CD14-positive monocyte (primary cell): ENCODE results near the gene PDZRN3. TPM values are rescaled to one million over a fixed set of nuclear protein-coding genes. Genes with fewer than 3 reads are reported as not detected.
"Not testable (repeated sequence)": the region's sequence is repeated elsewhere in the genome, so short reads cannot be mapped to it uniquely, and the experiment has no call there.

Experiments used
- DNase-seq, 3 donors: peaks; one replicate each; pipeline ENCODE4 v3.0.0-alpha.2; 2011 to 2022
- H2AFZ ChIP-seq: 2 replicates; pipeline ENCODE4 v1.6.0; 2012; ENCODE audit warnings: mild to moderate bottlenecking, low read depth, low read length, inconsistent platforms; ENCODE audit not compliant: insufficient read depth, poor library complexity, severe bottlenecking
- H3K27ac ChIP-seq, 2 donors: 1 replicate in 1 of 2; 2 replicates in 1 of 2; pipeline ENCODE4 v1.5.1; 2012 to 2013; ENCODE audit warnings: low read length in 2 of 2, control low read depth in 1 of 2, inconsistent platforms in 1 of 2, low read depth in 1 of 2, mild to moderate bottlenecking in 1 of 2
- H3K27me3 ChIP-seq, 2 donors: one replicate each; pipeline versions ENCODE4 v1.6.0 to v1.6.1; 2011 to 2013; ENCODE audit warnings: low read length in 2 of 2; ENCODE audit not compliant: control insufficient read depth in 2 of 2, insufficient read depth in 2 of 2
- H3K36me3 ChIP-seq, 2 donors: replicated peaks in 1 of 2; 1 replicate in 1 of 2; 2 replicates in 1 of 2; pipeline versions ENCODE4 v1.5.1 to v1.6.1; 2012 to 2013; ENCODE audit warnings: low read length in 2 of 2, control low read depth in 1 of 2, inconsistent platforms in 1 of 2, mild to moderate bottlenecking in 1 of 2; ENCODE audit not compliant: insufficient read depth in 2 of 2, control insufficient read depth in 1 of 2
- H3K4me1 ChIP-seq, 2 donors: 1 replicate in 1 of 2; 2 replicates in 1 of 2; pipeline versions ENCODE4 v1.5.1 to v1.6.1; 2012 to 2013; ENCODE audit warnings: low read length in 2 of 2, control low read depth in 1 of 2, inconsistent platforms in 1 of 2, mild to moderate bottlenecking in 1 of 2, moderate library complexity in 1 of 2; ENCODE audit not compliant: insufficient read depth in 2 of 2, control insufficient read depth in 1 of 2
- H3K4me2 ChIP-seq: replicated peaks from 2 replicates; pipeline ENCODE3; 2012; ENCODE audit warnings: low read length, moderate library complexity, mild to moderate bottlenecking; ENCODE audit not compliant: poor library complexity, severe bottlenecking; ENCODE audit errors: extremely low read depth
- H3K4me3 ChIP-seq, 3 experiments: fragments of 200-600 bp in 1 of 3; sonication (generic) in 1 of 3; replicated peaks in 1 of 3; 1 replicate in 2 of 3; 2 replicates in 1 of 3; pipeline ENCODE4 v1.5.1; 2011 to 2013; ENCODE audit warnings: low read length in 3 of 3, mild to moderate bottlenecking in 3 of 3, control low read depth in 2 of 3, low read depth in 2 of 3, inconsistent platforms in 1 of 3, moderate library complexity in 1 of 3
- H3K79me2 ChIP-seq: 2 replicates; pipeline ENCODE4 v1.6.0; 2012; ENCODE audit warnings: mild to moderate bottlenecking, control low read depth, inconsistent platforms, low read length, moderate library complexity; ENCODE audit not compliant: insufficient read depth
- H3K9ac ChIP-seq: 2 replicates; pipeline ENCODE4 v1.6.0; 2017; ENCODE audit warnings: low read length, mild to moderate bottlenecking; ENCODE audit not compliant: insufficient read depth, poor library complexity, severe bottlenecking
- H3K9me3 ChIP-seq, 2 donors: replicated peaks in 1 of 2; 1 replicate in 1 of 2; 2 replicates in 1 of 2; pipeline versions ENCODE4 v1.5.1 to v1.6.1; 2012 to 2013; ENCODE audit warnings: low read length in 2 of 2, control low read depth in 1 of 2; ENCODE audit not compliant: control insufficient read depth in 1 of 2, insufficient read depth in 1 of 2
- H4K20me1 ChIP-seq: 2 replicates; pipeline ENCODE4 v1.6.0; 2012; ENCODE audit warnings: mild to moderate bottlenecking, low read length, control low read depth, moderate library complexity; ENCODE audit not compliant: insufficient read depth
- H3K27ac Mint-ChIP-seq, 7 donors: one replicate each; pipeline ENCODE4 v1.8.0; 2020; ENCODE audit warnings: mild to moderate bottlenecking in 7 of 7, mixed read lengths in 7 of 7, moderate library complexity in 6 of 7, inconsistent platforms in 2 of 7
- H3K27me3 Mint-ChIP-seq, 3 donors: one replicate each; pipeline ENCODE4 v1.8.0; 2021 to 2022; ENCODE audit warnings: low read depth in 3 of 3, mild to moderate bottlenecking in 3 of 3, mixed read lengths in 3 of 3, moderate library complexity in 3 of 3, inconsistent platforms in 1 of 3
- H3K36me3 Mint-ChIP-seq, 2 donors: one replicate each; pipeline ENCODE4 v1.8.0; 2020; ENCODE audit warnings: mixed read lengths in 2 of 2, inconsistent platforms in 1 of 2, mild to moderate bottlenecking in 1 of 2
- H3K4me1 Mint-ChIP-seq: one replicate; pipeline ENCODE4 v1.8.0; 2020; ENCODE audit warnings: mild to moderate bottlenecking, mixed read lengths
- H3K4me3 Mint-ChIP-seq, 2 donors: one replicate each; pipeline ENCODE4 v1.8.0; 2020; ENCODE audit warnings: mild to moderate bottlenecking in 2 of 2, mixed read lengths in 2 of 2, moderate library complexity in 1 of 2
- H3K9me3 Mint-ChIP-seq, 7 donors: one replicate each; pipeline ENCODE4 v1.8.0; 2020 to 2022; ENCODE audit warnings: mixed read lengths in 7 of 7, mild to moderate bottlenecking in 6 of 7, moderate library complexity in 6 of 7, inconsistent platforms in 2 of 7
- WGBS: methylation state at CpG from one replicate; pipeline ENCODE4 v1.1.5; 2013; ENCODE audit warnings: missing lambda C conversion rate; ENCODE audit not compliant: insufficient coverage; 5-methylcytosine and 5-hydroxymethylcytosine counted together
- intact Hi-C, 2 donors: fragments of 100-400 bp; cut with micrococcal nuclease; formaldehyde crosslinking; loops; one replicate each; pipeline versions ENCODE4 v1.15.0 to v1.15.1; 2023
- polyA plus RNA-seq, 3 donors: library from polyadenylated mRNA; depleted of rRNA in 1 of 3; unstranded in 2 of 3; stranded (reverse) in 1 of 3; fragments of 300-500 nt in 2 of 3; fragments of >200 nt in 1 of 3; fragmentation: Illumina TruSeq in 2 of 3; gene quantifications; 1 replicate in 2 of 3; 2 replicates in 1 of 3; pipeline ENCODE4 v1.2.3, GENCODE V29; 2012 to 2021
- TF ChIP-seq, protein P1 (sequence below): fragments of 200-600 bp; IDR thresholded peaks from one replicate; pipeline ENCODE4 v1.8.0; 2022; ENCODE audit warnings: antibody characterized with exemption, mild to moderate bottlenecking

PDZRN3 gene
- polyA plus RNA-seq, 3 donors, result not detected

GRCh38 chr3:73569246-73569760, 55.4 kb downstream of the PDZRN3 start:
- Histone ChIP-seq H4K20me1 (no peaks in the 10 kb centered on the region), H3K79me2 (no peaks in the 10 kb centered on the region), H3K9ac (no peak overlapping the region), H3K9me3 (no peaks in the 10 kb centered on the region), H3K36me3 (no peaks in the 10 kb centered on the region), H3K27ac (no peak overlapping the region), H3K4me1 (no peaks in the 10 kb centered on the region), H3K4me2 (no peak overlapping the region), H3K27me3 (peaks cover 11 to 16% of the 10 kb centered on the region in 2 donors), H2AFZ (no peak overlapping the region), H3K4me3 (no peak overlapping the region)
- Mint-ChIP-seq H3K4me1 (no peaks in the 10 kb centered on the region), H3K27ac (no peak overlapping the region), H3K9me3 (peaks cover 0 to 5% (median 0%) of the 10 kb centered on the region in 7 donors), H3K4me3 (no peak overlapping the region), H3K27me3 (peaks cover 17 to 21% (median 20%) of the 10 kb centered on the region in 3 donors), H3K36me3 (no peaks in the 10 kb centered on the region)
- intact Hi-C loops, result no loop called here
- 86% methylated on average over 5 of the region's 8 CpGs for WGBS
- TF ChIP-seq, protein P1, sequence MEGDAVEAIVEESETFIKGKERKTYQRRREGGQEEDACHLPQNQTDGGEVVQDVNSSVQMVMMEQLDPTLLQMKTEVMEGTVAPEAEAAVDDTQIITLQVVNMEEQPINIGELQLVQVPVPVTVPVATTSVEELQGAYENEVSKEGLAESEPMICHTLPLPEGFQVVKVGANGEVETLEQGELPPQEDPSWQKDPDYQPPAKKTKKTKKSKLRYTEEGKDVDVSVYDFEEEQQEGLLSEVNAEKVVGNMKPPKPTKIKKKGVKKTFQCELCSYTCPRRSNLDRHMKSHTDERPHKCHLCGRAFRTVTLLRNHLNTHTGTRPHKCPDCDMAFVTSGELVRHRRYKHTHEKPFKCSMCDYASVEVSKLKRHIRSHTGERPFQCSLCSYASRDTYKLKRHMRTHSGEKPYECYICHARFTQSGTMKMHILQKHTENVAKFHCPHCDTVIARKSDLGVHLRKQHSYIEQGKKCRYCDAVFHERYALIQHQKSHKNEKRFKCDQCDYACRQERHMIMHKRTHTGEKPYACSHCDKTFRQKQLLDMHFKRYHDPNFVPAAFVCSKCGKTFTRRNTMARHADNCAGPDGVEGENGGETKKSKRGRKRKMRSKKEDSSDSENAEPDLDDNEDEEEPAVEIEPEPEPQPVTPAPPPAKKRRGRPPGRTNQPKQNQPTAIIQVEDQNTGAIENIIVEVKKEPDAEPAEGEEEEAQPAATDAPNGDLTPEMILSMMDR, result no peak
- no peak for DNase-seq

- H4K20me1 ChIP-seq, result no peaks in the 10 kb centered on the region
- Mint-ChIP-seq H3K4me1 (no peaks in the 10 kb centered on the region), H3K27ac (no peak overlapping the region), H3K9me3 (peaks cover 0 to 5% (median 0%) of the 10 kb centered on the region in 7 donors), H3K4me3 (no peak overlapping the region), H3K36me3 (no peaks in the 10 kb centered on the region), H3K27me3 (peaks cover 20 to 21% (median 20%) of the 10 kb centered on the region in 3 donors)
- no peak overlapping the region for H3K9ac ChIP-seq
- no peak for DNase-seq
- no peak overlapping the region for H3K27ac ChIP-seq
- H3K4me1 ChIP-seq, result no peaks in the 10 kb centered on the region
- TF ChIP-seq, protein P1, result no peak
- H3K36me3 ChIP-seq, result no peaks in the 10 kb centered on the region
- 87% methylated on average over 5 of the region's 5 CpGs for WGBS
- peaks cover 11 to 16% of the 10 kb centered on the region in 2 donors for H3K27me3 ChIP-seq
- H3K4me3 ChIP-seq, result no peak overlapping the region
- intact Hi-C loops, result no loop called here
- H3K4me2 ChIP-seq, result no peak overlapping the region
- H3K79me2 ChIP-seq, result no peaks in the 10 kb centered on the region
- H3K9me3 ChIP-seq, result no peaks in the 10 kb centered on the region
- no peak overlapping the region for H2AFZ ChIP-seq
Observed at GRCh38 chr3:73568371-73568862, 56.3 kb downstream of the PDZRN3 start.

DNA sequence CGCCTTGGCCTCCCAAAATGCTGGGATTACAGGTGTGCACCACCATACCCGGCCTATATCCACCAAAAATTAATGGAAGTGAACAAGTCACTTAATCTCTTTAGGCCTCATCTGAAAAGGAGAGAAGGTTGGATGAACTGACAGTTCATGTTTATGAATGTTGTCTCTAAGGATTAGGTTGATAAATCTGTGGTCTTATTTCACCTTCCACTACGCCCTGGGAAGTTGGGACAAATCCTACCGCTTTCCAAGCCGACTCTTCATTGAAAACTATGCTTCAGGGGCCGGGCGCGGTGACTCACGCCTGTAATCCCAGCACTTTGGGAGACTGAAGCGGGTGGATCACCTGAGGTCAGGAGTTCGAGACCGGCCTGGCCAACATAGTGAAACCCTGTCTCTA, 59.4 kb downstream of the PDZRN3 start:
- WGBS, result 89% methylated on average over 7 of the region's 12 CpGs
- H3K9me3 ChIP-seq, H2AFZ ChIP-seq, H3K4me1 Mint-ChIP-seq, H3K27ac Mint-ChIP-seq, H3K4me2 ChIP-seq, H3K27me3 Mint-ChIP-seq, H3K4me3 ChIP-seq, H3K27ac ChIP-seq, H3K4me1 ChIP-seq, H3K4me3 Mint-ChIP-seq, H3K36me3 ChIP-seq, DNase-seq, H3K9ac ChIP-seq, H3K79me2 ChIP-seq, intact Hi-C loops, H4K20me1 ChIP-seq, H3K36me3 Mint-ChIP-seq, H3K9me3 Mint-ChIP-seq, H3K27me3 ChIP-seq: not testable (repeated sequence)
